Measurements from ENCODE around the gene GOLGA8M.
"Not testable (repeated sequence)": the region's sequence is repeated elsewhere in the genome, so short reads cannot be mapped to it uniquely, and the experiment has no call there.

Gene GOLGA8M

GRCh38 chr15:28712270-28712669, at the start of gene GOLGA8M:
Gene GOLGA8M, minus strand, starts transcription at chr15:28712421. Its CDS starts 98 bp downstream, at chr15:28712323.
- not testable (repeated sequence) for DNase-seq

- not testable (repeated sequence) for DNase-seq
Measured at GRCh38 chr15:28742890-28743289, 30.7 kb upstream of the GOLGA8M start.

GRCh38 chr15:28738590-28739292, 26.5 kb upstream of the GOLGA8M start:
- not testable (repeated sequence) for DNase-seq

GRCh38 chr15:28738200-28738561, 26.0 kb upstream of the GOLGA8M start:
- not testable (repeated sequence) for DNase-seq

- DNase-seq = not testable (repeated sequence)
Measured at GRCh38 chr15:28737521-28738199, 25.4 kb upstream of the GOLGA8M start.

- DNase-seq = peak; percentile 8
Measured at GRCh38 chr15:28728061-28728460, 15.8 kb upstream of the GOLGA8M start.

- not testable (repeated sequence) for DNase-seq
Measured at GRCh38 chr15:28727026-28727425, 14.8 kb upstream of the GOLGA8M start.

- no peak for DNase-seq
Measured at GRCh38 chr15:28726102-28726501, 13.9 kb upstream of the GOLGA8M start.

- no peak for DNase-seq
Measured at GRCh38 chr15:28725556-28725955, 13.3 kb upstream of the GOLGA8M start.

GRCh38 chr15:28723986-28724385, 11.8 kb upstream of the GOLGA8M start:
- not testable (repeated sequence) for DNase-seq

GRCh38 chr15:28719626-28720025, 7.4 kb upstream of the GOLGA8M start:
- not testable (repeated sequence) for DNase-seq

- not testable (repeated sequence) for DNase-seq
Measured at GRCh38 chr15:28718576-28718975, 6.4 kb upstream of the GOLGA8M start.

- not testable (repeated sequence) for DNase-seq
Measured at GRCh38 chr15:28714176-28714575, 2.0 kb upstream of the GOLGA8M start.

- not testable (repeated sequence) for DNase-seq
Measured at GRCh38 chr15:28703927-28704326, 8.3 kb downstream of the GOLGA8M start.

- DNase-seq = not testable (repeated sequence)
Measured at GRCh38 chr15:28702427-28702826, 9.8 kb downstream of the GOLGA8M start.

- not testable (repeated sequence) for DNase-seq
Measured at GRCh38 chr15:28694006-28694751, 18.0 kb downstream of the GOLGA8M start.

- not testable (repeated sequence) for DNase-seq
Measured at GRCh38 chr15:28693021-28693420, 19.2 kb downstream of the GOLGA8M start.

- not testable (repeated sequence) for DNase-seq
Measured at GRCh38 chr15:28673533-28673932, 38.7 kb downstream of the GOLGA8M start.

- DNase-seq = not testable (repeated sequence)
Measured at GRCh38 chr15:28672122-28672521, 40.1 kb downstream of the GOLGA8M start.

- DNase-seq = not testable (repeated sequence)
Measured at GRCh38 chr15:28666402-28666801, 45.8 kb downstream of the GOLGA8M start.

- DNase-seq = not testable (repeated sequence)
Measured at GRCh38 chr15:28664575-28664974, 47.6 kb downstream of the GOLGA8M start.

- not testable (repeated sequence) for DNase-seq
Measured at GRCh38 chr15:28663717-28664116, 48.5 kb downstream of the GOLGA8M start.

- DNase-seq = not testable (repeated sequence)
Measured at GRCh38 chr15:28660750-28661149, 51.5 kb downstream of the GOLGA8M start.

GRCh38 chr15:28656018-28656360, 56.2 kb downstream of the GOLGA8M start:
- DNase-seq = not testable (repeated sequence)

Measured in NCI-H524 treated with DMSO at 0.1 percent for 48 hours (cell line).